SJSA1 (cell line): ENCODE measurements around the gene RIMBP2. TPM values are rescaled to one million over a fixed set of nuclear protein-coding genes. Genes with fewer than 3 reads are reported as not detected.
"Not testable (repeated sequence)": the region's sequence is repeated elsewhere in the genome, so short reads cannot be mapped to it uniquely, and the experiment has no call there.

ENCODE experiments used
- DNase-seq, 2 experiments: peaks; one replicate each; pipeline ENCODE4 v3.0.0-alpha.2; 2015 to 2020; ENCODE audit warnings: low spot score in 2 of 2, low read depth in 1 of 2
- H3K27ac ChIP-seq: fragments of 250-450 bp; sonication (Bioruptor Pico); 2 replicates; pipeline ENCODE4 v1.5.1; 2020; ENCODE audit warnings: mild to moderate bottlenecking, moderate library complexity
- H3K27me3 ChIP-seq: fragments of 250-450 bp; sonication (Bioruptor Pico); replicated peaks from 2 replicates; pipeline ENCODE4 v1.5.1; 2020; ENCODE audit warnings: mild to moderate bottlenecking, moderate library complexity
- H3K36me3 ChIP-seq: fragments of 250-450 bp; sonication (Bioruptor Pico); 2 replicates; pipeline ENCODE4 v1.5.1; 2020; ENCODE audit warnings: mild to moderate bottlenecking
- H3K4me1 ChIP-seq: fragments of 250-450 bp; sonication (Bioruptor Pico); replicated peaks from 2 replicates; pipeline ENCODE4 v1.6.1; 2021; ENCODE audit warnings: mild to moderate bottlenecking
- H3K4me3 ChIP-seq: fragments of 250-450 bp; sonication (Bioruptor Pico); 2 replicates; pipeline ENCODE4 v1.5.1; 2020; ENCODE audit warnings: mild to moderate bottlenecking
- H3K9me3 ChIP-seq: fragments of 250-450 bp; sonication (Bioruptor Pico); replicated peaks from 2 replicates; pipeline ENCODE4 v1.5.1; 2020; ENCODE audit warnings: mild to moderate bottlenecking
- total RNA-seq: library from RNA; depleted of rRNA; stranded (reverse); fragments of >200 nt; shearing (Covaris generic); gene quantifications from 2 replicates; pipeline ENCODE4 v1.2.3, GENCODE V29; 2014

Gene RIMBP2
- total RNA-seq, 1 experiment from 2014 or later: 0.16 TPM

GRCh38 chr12:130745921-130746320 is 29.8 kb upstream of the RIMBP2 start:
- Histone ChIP-seq H3K36me3 (no peaks in the 10 kb centered on the region), H3K27me3 (no peaks in the 10 kb centered on the region), H3K4me3 (no peak overlapping the region), H3K4me1 (no peaks in the 10 kb centered on the region), H3K9me3 (no peaks in the 10 kb centered on the region), H3K27ac (no peak overlapping the region)
- no peak for DNase-seq

- H3K9me3 ChIP-seq: no peaks in the 10 kb centered on the region
- no peaks in the 10 kb centered on the region for H3K4me1 ChIP-seq
- no peaks in the 10 kb centered on the region for H3K36me3 ChIP-seq
- no peak for DNase-seq
- H3K4me3 ChIP-seq: no peak overlapping the region
- no peak overlapping the region for H3K27ac ChIP-seq
- no peaks in the 10 kb centered on the region for H3K27me3 ChIP-seq
Measured at GRCh38 chr12:130744274-130744673, 28.2 kb upstream of the RIMBP2 start.

- DNase-seq: no peak
- Histone ChIP-seq H3K27me3 (no peaks in the 10 kb centered on the region), H3K4me3 (no peak overlapping the region), H3K27ac (no peak overlapping the region), H3K36me3 (no peaks in the 10 kb centered on the region), H3K4me1 (no peaks in the 10 kb centered on the region), H3K9me3 (no peaks in the 10 kb centered on the region)
Measured at GRCh38 chr12:130743606-130744005, 27.5 kb upstream of the RIMBP2 start.

- H3K4me1 ChIP-seq: no peaks in the 10 kb centered on the region
Measured at GRCh38 chr12:130743176-130743575, 27.1 kb upstream of the RIMBP2 start.

GRCh38 chr12:130742716-130743115 is 26.6 kb upstream of the RIMBP2 start:
- H3K36me3 ChIP-seq: no peaks in the 10 kb centered on the region
- H3K9me3 ChIP-seq: no peaks in the 10 kb centered on the region
- H3K27me3 ChIP-seq: no peaks in the 10 kb centered on the region
- H3K4me3 ChIP-seq: no peak overlapping the region
- H3K27ac ChIP-seq: no peak overlapping the region
- H3K4me1 ChIP-seq: no peaks in the 10 kb centered on the region
- DNase-seq: no peak

More at GRCh38 chr12:130743176-130743575, 27.1 kb upstream of the RIMBP2 start:
- no peak overlapping the region for H3K27ac ChIP-seq
- H3K27me3 ChIP-seq: no peaks in the 10 kb centered on the region
- no peak overlapping the region for H3K4me3 ChIP-seq
- DNase-seq: no peak
- H3K9me3 ChIP-seq: no peaks in the 10 kb centered on the region
- H3K36me3 ChIP-seq: no peaks in the 10 kb centered on the region

- H3K4me1 ChIP-seq: no peaks in the 10 kb centered on the region
- no peaks in the 10 kb centered on the region for H3K36me3 ChIP-seq
- no peak overlapping the region for H3K4me3 ChIP-seq
- no peaks in the 10 kb centered on the region for H3K9me3 ChIP-seq
- no peaks in the 10 kb centered on the region for H3K27me3 ChIP-seq
- no peak for DNase-seq
- H3K27ac ChIP-seq: no peak overlapping the region
Measured at GRCh38 chr12:130742112-130742511, 26.0 kb upstream of the RIMBP2 start.

GRCh38 chr12:130739571-130739970 is 23.5 kb upstream of the RIMBP2 start:
- Histone ChIP-seq H3K9me3 (no peaks in the 10 kb centered on the region), H3K27me3 (no peaks in the 10 kb centered on the region), H3K4me1 (no peaks in the 10 kb centered on the region), H3K4me3 (no peak overlapping the region), H3K27ac (no peak overlapping the region), H3K36me3 (no peaks in the 10 kb centered on the region)
- no peak for DNase-seq

GRCh38 chr12:130738403-130738802 is 22.3 kb upstream of the RIMBP2 start:
- not testable (repeated sequence) for DNase-seq, H3K4me3 ChIP-seq, H3K9me3 ChIP-seq, H3K36me3 ChIP-seq, H3K27ac ChIP-seq, H3K4me1 ChIP-seq, H3K27me3 ChIP-seq

GRCh38 chr12:130737731-130738130 is 21.6 kb upstream of the RIMBP2 start:
- Histone ChIP-seq H3K36me3 (no peaks in the 10 kb centered on the region), H3K27me3 (no peaks in the 10 kb centered on the region), H3K4me1 (no peaks in the 10 kb centered on the region), H3K4me3 (no peak overlapping the region), H3K27ac (no peak overlapping the region), H3K9me3 (no peaks in the 10 kb centered on the region)
- DNase-seq: no peak

GRCh38 chr12:130729344-130729743 is 13.2 kb upstream of the RIMBP2 start:
- H3K4me1 ChIP-seq: no peaks in the 10 kb centered on the region
- no peak for DNase-seq
- H3K27ac ChIP-seq: no peak overlapping the region
- no peak overlapping the region for H3K4me3 ChIP-seq
- H3K27me3 ChIP-seq: no peaks in the 10 kb centered on the region
- H3K9me3 ChIP-seq: no peaks in the 10 kb centered on the region; the same call in 1 of the 2 replicates
- no peaks in the 10 kb centered on the region for H3K36me3 ChIP-seq

- no peaks in the 10 kb centered on the region for H3K36me3 ChIP-seq
- no peak overlapping the region for H3K4me3 ChIP-seq
- H3K27me3 ChIP-seq: no peaks in the 10 kb centered on the region
- no peak for DNase-seq
- no peak overlapping the region for H3K27ac ChIP-seq
- H3K4me1 ChIP-seq: no peaks in the 10 kb centered on the region
- no peaks in the 10 kb centered on the region; the same call in 1 of the 2 replicates for H3K9me3 ChIP-seq
Measured at GRCh38 chr12:130728158-130729058, 12.3 kb upstream of the RIMBP2 start.

- H3K27me3 ChIP-seq: no peaks in the 10 kb centered on the region
- H3K4me1 ChIP-seq: no peaks in the 10 kb centered on the region
- H3K4me3 ChIP-seq: no peak overlapping the region
- no peaks in the 10 kb centered on the region for H3K36me3 ChIP-seq
- no peak overlapping the region for H3K27ac ChIP-seq
- DNase-seq: no peak
- H3K9me3 ChIP-seq: peaks cover 6% of the 10 kb centered on the region
Measured at GRCh38 chr12:130719263-130719859, 3.3 kb upstream of the RIMBP2 start.

- Histone ChIP-seq H3K4me3 (no peak overlapping the region), H3K9me3 (peaks cover 6% of the 10 kb centered on the region), H3K4me1 (no peaks in the 10 kb centered on the region), H3K36me3 (no peaks in the 10 kb centered on the region), H3K27me3 (no peaks in the 10 kb centered on the region), H3K27ac (no peak overlapping the region)
- no peak for DNase-seq
Measured at GRCh38 chr12:130717752-130718151, 1.7 kb upstream of the RIMBP2 start.

GRCh38 chr12:130716969-130717366 is 869 bp upstream of the RIMBP2 start:
- no peak overlapping the region for H3K27ac ChIP-seq
- no peak overlapping the region for H3K4me3 ChIP-seq
- H3K27me3 ChIP-seq: no peaks in the 10 kb centered on the region
- no peaks in the 10 kb centered on the region for H3K36me3 ChIP-seq
- H3K4me1 ChIP-seq: no peaks in the 10 kb centered on the region
- H3K9me3 ChIP-seq: no peaks in the 10 kb centered on the region
- no peak for DNase-seq
